HG03097 (cell line): Measurements from ENCODE around the gene NAV3.
A peak's percentile ranks its signal among the peaks of the same experiment; 100 is the strongest.

Experiments
- ATAC-seq: cut with Tn5 transposase; IDR thresholded peaks from one replicate; pipeline ENCODE4 v1.9.1; 2021; ENCODE audit not compliant: unreplicated experiment, low FRiP score

Gene NAV3

DNA sequence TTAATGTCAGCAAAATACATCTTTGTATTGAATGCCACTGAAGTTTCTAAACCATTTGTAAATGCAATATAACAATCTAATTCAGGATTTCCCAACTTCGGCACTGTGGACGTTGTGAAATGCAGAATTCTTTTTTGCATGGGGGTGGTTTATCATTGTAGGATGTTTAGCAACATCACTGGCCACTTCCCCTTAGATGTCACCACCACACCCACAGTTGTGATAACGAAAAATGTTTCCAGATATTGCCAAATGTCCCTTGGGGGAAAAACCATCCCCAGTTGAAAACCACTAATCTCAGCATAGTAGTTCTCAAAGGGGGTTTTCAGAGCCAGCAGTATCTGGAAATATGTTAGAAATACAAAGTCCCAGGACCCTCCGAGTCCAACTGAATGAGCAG lies 203.3 kb downstream of the NAV3 start:
- ATAC-seq, result no peak

DNA sequence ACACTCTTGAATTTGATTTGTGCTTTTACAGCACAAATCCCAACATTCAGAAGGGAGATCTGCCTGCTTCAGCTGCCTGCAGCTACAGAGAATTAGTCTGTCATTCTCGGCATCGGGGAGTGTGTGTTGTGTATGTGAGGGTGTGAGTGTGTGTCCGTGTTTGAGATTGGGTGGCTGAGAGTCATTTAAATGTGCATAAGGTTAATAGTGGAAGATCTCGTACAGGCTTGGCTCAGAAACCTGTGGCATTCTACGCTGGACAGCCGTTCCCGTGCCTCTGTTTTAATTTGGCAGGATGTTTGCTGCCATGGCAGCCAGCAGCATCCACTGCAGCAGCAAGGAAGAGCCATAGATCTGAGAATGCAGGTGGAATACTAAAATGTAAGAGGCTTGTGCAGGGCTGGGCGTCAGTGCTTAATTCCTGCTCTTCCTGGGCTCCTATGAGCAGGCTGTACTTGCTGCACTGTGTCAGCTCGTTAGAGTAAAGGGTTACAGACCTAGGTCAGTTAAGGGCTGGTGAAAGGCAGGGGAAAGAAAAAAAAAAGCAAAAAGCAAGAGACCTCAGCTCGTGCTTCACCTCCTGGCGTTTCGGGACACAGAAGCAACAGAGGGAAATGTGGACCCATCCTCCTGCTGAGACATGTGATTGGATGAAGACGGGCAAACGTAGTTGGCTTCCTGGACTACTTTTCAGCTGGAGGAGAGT lies 205.4 kb downstream of the NAV3 start:
- no peak for ATAC-seq

DNA sequence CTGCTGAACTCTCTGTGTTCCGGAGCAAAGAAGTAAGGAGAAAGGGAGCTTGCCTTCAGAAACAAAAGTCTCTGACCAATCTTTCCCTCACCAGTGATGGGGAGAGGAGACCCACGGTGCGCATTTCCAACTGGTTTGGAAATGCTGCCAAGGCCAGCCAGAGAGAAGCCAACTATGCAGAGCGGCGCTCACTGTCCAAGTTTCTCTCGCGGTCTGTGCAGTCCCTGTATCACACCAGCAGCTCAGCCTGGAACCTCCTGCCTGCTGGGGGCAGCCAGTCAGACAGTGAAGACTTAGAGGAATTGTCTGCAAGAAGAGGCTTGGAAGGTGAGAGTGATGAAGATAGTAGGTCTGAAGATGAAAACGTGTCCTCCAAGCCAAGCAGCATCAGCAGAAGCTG lies 206.2 kb downstream of the NAV3 start:
- no peak for ATAC-seq

DNA sequence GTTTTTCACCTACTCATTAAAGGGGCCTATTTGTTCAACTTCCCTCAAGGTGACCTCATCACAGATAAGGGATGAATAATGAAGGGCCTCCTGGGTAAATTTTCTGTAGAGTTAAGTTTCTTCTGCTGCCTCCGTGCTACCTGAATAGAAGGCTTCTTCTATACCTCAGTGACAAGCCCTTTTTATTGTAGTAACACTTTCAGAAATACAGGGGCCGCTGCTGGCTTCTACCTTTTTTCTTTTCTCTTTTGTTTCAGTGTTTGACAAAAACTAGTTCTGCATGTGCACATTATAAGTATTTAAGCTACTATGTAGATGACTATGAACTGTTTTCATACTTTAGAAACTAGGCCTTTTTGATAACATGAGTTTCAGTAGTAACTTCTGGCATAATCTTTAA lies 207.0 kb downstream of the NAV3 start:
- ATAC-seq, result no peak

DNA sequence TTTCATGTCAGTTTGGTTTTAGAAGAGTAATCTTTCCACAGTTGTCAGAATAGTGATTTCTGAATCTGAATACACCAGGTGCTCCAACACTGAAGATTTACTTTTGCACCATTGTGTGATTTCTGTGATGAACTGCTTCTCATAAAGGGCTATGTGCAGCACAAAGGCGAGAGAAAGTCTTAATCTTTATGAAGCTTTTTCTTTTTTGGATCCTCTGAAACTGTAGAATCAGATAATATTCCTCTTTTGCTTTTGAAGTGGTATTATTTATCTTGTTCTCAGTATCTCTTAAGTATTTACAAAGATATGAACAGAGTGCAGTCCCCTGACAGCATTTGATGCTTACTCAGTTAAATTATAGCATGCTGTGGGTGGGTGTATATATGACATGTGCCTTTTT lies 207.8 kb downstream of the NAV3 start:
- no peak for ATAC-seq

DNA sequence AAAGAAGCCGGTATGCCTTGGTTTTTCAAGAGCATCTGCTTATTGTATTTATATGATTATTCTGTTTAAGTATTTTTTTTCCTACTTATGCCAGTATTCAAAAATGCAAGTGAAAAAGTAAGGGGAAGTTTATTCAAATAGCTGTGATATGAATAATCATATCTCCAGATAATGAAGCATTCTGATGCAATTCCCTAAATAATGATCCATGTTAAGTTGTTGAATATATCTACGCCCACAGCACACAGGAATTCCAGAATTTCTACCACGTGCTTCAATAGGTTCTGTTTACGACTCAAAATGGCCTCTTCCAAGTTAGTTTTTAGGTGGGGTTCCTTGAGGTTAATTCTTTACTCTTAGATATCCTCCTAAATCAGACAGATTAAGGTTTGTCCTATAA lies 208.3 kb downstream of the NAV3 start:
- ATAC-seq, result no peak

DNA sequence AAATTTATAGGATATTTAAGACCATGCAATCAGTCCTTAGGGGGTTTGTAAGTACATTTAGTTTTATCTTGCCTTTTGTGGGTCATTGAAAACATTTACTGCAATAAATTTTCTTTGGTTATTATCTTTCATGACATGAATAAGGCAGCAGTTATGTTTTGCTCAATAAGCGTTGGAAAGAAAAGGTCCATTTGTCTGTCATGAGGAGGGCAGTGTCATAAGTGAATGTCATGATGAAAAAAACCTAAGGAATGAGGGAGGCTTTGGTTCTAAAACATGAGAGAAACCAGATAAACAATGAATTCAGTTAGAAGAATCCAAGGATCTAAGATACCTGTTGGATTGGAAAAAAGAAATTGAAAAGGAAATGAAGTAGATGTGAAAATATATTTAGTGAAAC lies 209.4 kb downstream of the NAV3 start:
- no peak for ATAC-seq

DNA sequence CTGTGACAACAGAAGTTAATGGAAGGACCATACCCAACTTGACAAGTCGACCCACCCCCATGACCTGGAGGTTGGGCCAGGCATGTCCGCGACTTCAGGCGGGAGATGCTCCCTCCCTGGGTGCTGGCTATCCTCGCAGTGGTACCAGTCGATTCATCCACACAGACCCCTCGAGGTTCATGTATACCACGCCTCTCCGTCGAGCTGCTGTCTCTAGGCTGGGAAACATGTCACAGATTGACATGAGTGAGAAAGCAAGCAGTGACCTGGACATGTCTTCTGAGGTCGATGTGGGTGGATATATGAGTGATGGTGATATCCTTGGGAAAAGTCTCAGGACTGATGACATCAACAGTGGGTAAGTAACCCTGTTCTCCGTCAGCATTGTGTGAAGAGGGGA lies 220.1 kb downstream of the NAV3 start:
- no peak for ATAC-seq

DNA sequence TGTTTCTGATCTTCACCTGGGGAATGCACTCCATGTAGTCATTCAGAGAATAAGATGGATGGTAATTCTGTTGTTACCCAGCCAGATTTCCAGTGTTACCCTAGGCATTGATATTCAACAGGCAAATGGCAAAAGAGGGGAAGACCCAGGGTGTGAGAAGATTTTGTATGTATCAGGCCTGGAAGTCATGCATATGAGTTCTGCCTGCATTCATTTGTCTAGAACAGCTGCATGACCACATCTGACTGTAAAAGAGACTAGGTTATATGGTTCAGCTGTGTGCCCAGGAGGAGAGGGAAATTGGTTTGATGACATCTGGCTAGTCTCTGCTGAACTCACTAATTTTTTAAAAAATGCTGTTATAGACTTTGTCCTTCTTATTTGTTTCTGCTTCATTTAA lies 224.9 kb downstream of the NAV3 start:
- ATAC-seq, result no peak

DNA sequence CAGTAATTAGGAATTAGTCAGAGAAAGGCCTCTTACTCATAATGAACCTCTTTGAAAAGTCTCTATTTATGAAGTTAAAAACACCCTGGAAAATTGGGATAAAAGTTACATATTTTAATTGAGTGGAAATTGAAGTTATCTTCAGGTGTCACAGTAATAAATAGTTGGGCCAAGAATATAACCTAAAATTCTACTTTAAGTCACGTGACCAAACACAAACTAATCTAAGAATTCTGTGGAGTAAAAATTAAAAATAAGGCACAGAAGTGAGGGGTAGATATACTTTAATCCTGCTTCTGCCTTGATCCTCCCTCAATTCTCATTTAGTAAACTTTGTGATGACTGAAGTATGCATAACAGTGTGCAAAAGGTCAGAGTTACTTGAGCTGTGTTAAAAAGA lies 226.4 kb downstream of the NAV3 start:
- ATAC-seq, result no peak

DNA sequence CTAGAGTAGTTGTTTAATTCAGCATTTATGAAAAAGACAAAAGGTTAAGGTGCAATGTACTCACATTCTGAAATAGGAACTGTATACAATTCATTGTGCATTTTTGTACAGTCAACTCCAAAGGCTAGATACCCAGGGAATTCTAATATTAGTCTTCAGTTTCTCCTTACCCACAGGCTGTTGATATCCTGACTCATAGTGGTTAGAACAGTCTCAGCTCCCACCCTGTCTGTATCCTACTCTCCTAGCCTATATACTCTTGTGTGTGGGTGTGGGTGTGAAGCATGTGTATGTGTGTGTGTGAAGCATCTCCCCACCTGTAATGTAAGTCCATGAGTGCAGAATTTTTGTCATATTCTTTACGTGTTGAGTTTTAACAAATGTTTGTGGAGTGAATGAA lies 229.5 kb downstream of the NAV3 start:
- no peak for ATAC-seq

DNA sequence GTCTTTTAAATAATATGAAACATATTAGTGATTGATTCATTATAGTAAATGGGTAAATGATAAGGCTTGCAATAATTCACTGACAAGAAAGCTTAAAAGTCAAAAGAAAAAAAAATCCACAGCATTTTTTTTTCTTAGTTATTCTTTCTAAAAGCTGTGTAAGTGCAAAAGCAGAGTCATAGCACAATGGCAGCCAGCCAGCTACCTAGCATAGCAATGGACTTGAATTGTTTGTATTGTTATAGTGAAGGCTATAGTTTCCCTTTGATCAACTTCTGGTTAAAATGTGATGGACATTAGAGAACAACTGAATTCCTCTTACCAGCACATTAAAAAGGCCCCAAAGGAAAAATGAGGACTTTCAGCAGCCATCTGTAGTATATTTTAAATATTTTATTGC lies 232.1 kb downstream of the NAV3 start:
- no peak for ATAC-seq

DNA sequence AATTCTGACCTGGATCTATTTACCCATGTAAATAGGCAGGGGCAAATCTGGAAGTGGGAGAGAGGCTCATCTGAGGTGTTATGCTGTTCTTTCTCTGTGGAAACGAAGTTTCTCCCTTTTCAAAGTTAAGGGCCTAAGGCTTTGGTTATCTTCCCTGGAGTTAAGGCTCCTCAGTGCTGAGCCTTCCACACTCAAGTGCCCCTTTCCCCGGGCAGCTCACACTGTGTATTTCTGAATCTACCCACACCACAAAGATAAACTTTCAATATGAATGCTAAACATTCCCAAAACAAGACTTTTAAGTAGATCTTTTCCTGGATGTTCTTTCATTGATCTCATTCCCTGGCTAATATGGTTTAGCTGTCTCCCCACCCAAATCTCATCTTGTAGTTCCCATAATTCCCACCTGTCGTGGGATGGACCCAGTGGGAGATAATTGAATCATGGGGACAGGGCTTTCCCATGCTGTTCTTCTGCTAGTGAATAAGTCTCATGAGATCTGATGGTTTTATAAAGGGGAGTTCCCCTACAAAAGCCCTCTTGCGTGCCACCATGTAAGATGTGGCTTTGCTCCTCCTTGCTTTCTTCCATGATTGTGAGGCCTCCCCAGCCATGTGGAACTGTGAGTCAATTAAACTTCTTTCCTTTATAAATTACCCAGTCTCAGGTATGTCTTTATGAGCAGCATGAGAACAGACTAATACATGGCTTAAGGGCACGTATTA lies 251.1 kb downstream of the NAV3 start:
- ATAC-seq, result no peak

DNA sequence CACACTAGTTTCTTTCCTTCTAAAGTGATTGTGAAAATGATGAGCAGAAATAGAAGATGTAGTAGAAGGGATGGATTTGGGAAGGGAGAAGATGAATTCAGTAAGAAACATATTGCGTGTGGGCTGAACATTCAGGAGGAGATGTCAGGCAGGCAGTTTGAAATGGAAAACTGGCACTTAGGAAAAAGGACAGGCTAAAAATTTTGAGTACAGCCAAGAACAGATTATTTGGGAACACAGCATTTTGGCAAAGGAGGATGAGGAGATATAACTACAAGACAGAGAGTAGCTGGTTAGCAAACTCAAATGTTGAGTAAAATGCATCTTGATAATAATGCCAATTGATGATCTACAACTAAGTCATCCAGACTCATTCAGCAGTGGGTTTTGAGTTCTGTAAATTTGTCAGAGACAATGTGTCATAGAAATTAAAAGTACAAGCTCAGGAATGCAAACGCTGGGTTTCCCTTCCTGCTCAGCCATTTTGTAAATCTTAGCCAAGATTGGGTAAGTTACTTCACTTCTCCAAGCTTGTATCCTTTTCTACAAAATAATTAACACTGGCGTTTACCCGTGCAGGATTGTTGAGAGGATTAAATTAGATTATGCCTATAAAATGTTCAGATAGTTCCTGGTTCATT lies 255.0 kb downstream of the NAV3 start:
- no peak for ATAC-seq

DNA sequence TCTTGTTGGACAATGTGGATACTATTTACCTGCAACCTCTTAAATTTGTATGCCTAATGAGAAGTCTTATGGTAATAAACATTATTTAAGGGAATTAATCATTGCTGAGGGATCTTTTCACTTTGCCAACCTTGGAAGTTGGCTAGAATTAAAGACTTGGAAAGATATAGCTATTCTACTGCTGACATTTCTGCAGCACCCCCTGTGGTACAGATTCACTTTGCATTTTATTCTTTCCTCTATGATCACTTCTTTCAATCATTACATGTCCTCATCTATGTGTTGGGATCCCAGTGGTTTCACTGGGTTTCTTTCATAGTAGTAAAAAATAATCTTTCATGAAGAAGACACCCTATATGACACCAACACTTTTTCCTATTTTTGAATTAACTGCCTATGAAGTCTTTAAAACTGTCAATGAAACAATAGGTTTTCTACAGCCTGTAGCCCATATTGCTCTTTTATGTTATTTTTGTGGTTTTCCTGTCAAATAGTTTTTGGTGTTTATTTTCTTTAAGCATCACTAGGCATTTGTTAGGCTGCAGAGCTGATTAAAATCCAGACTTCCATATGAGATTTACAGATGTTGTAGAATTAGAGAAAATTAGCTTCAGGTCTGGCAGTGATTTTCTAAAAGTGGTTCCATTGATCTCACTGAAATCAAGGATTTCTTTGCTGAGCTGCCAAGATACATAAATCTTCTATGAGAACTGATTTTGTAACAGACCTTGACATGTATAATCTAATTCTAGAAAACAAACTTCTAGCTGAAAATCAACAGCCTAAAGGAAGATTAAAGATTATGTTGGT lies 256.1 kb downstream of the NAV3 start:
- no peak for ATAC-seq

DNA sequence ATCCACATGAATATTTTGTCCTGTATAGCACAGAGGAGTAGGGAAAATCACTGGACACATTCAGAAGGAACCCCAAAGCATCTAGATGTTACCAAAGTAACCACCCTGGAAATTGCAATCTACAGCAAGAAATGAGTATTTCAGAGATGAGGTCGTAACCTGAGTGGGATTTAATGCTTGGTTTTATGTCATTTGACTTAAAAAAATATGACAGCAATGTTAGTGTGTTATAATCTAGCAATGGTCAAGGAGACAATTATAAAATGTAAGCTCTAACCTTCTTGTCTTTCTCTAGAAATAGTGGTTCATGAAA lies 256.6 kb downstream of the NAV3 start:
- ATAC-seq, result no peak

DNA sequence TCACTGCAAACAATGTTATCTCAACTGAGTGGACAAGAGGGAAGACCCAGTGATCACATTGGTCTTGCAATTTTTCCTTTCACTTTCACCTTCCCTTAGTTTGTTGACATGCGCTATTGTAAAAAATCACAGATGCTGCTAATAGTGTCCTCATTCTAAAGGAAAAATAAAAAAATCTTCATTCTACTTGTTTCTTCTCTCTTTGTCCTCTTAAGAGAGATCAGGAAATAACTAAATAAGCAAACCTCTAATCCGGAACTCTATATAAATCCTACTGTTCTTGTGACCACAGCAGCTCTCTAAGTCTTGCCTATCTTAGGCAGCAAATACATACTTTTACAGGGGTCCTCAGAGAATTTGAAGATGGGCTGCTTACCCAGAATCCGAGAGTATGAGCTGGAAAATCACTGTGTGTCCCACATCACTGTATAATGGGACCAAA lies 257.7 kb downstream of the NAV3 start:
- ATAC-seq, result peak; percentile 57

DNA sequence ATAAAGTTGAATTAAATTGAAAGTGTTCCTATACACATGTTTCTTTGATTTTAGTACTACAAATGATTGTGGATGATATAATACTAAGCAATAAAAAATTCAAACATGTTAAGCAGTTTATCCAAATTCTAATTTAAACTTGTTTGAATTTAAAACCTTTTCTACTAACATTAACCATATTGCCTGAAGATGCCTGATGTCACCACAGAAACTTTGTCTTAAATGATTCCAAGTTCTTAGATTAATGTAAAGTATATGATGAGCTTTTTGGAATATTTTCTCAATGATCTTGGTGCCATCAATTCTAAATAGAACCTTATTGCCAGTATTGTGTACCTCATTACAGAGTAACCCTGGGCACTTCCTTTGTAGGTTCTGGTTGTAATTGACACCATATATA lies 259.6 kb downstream of the NAV3 start:
- ATAC-seq, result no peak

DNA sequence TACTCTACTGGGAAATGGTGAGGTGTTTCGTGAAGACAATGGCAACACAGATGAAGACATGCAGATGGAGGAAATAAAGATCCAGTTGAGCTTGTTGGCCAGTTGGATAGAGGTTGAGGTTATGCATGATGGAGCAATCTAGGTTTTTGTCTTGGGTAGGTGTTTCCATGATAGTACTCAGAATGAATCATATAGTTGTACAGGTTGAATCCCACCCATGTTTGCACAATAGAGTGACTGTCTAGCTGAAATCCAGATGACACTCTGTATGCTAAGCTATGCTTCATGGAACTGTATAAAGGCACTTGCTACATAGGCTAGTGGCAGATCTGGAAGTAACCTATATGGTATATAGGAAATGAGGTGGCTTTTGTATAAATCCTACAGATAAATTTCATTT lies 264.9 kb downstream of the NAV3 start:
- no peak for ATAC-seq

DNA sequence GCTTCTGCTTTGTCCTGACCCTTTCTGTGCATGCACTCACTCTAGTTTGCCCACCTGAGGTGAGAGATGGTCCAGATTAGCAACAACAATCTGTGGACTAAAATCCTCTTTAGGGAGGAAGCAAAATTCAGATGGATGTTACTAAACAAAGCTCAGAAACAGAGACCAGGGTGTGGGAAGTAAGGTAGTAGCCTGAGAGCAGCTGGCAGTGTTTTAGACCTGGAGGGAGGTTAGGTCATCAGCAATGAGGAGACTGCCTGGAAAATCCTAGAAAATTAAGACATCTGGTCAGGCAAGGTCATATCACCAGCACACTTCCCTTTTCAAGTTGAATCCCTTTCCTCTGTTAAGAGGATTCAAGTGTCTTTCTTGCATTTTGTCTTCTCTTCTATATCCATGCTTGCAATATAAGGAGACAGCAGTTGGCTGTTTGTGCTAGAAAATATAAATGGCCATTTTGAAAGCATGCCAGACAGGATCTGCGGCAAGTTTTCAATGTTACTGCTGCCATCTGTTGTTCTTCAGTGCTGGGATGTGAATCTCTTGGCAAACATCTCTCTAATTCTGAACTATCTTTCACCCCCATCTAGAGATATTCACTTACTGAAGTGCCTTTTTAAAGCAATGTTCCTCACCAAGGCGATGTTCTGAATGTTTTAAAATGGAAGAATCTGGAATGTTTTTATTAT lies 266.4 kb downstream of the NAV3 start:
- no peak for ATAC-seq

DNA sequence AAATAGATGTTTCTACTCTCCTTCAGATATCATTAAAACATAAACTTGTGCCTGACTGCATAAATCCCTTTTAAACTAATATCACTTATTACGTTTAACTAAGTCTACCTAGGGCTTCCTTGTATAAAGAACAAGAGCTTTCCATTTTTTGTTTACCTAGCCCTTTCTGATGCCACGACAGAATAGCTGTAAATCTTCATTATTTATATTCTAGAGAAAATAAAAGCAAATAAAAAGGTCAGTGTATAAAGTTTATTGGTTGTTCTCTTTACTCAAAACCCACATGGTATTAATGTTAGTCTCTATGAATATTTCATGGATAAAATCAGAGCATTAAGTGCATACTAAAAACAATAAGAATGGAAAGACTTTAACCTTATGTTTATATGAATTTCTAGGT lies 269.1 kb downstream of the NAV3 start:
- ATAC-seq, result no peak
